Non-pigmented ciliary epithelial cell (primary cell): ENCODE measurements around the gene LILRA1.
"Not testable (repeated sequence)": the region's sequence is repeated elsewhere in the genome, so short reads cannot be mapped to it uniquely, and the experiment has no call there.

ENCODE experiments used
- DNase-seq: peaks from one replicate; pipeline ENCODE4 v3.0.0-alpha.2; 2010; ENCODE audit warnings: low read depth

The LILRA1 gene

DNA sequence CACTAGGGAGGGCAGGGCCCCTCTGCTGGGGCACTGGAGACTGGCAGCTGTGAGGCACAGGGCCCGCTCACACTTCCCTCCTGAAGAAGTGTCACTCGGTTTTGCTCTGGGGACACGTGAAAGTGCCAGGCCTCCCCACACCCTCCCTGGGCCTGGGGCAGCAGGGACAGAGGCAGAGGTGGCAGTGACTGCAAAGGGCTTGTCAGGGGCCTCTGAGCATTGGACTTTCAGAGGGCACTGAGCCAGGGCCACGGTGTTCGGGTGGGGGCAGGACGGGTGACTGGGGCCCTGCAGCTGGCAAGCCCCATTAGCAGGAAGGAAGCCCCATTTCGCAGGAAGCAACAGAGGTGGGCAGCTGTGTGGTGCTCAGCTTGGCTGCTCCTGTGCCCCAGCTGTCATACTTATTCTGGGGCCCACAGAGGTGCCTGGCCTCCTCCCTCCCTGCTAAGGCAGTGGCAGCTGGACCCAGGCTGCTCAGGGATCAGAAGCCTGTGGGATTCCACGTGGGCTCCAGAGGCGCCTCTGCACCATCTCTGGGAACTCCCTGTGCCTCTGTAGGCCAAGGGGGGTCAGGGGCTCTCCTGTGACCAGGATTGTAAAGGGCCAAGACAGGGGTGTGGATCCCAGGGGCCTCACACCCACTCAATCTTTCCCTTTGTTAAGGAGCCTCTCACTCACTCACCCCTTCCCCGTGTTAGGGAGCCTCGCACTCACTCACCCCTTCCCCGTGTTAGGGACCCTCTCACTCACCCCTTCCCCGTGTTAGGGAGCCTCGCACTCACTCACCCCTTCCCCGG is 31.7 kb downstream of the LILRA1 start:
- DNase-seq = not testable (repeated sequence)

DNA sequence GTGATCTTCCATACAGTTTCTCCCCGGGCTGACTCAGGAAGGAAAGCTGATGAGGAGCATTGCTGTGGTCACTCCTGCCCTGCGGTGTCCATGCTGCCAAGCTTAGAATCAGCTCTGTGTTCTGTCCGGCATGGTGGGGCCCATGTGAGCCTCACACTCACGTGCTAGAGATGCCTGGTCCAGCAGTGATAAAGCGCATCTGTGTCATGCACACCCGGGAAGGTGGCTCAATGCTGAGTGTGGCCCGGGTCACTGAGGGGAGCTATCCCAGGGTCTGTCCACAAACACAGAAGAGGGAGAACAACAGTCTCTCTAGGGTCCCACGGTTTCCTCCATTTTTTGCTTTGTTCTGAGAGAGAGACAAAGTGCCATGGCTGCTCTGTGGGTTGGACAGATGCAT is 33.3 kb downstream of the LILRA1 start:
- no peak for DNase-seq

DNA sequence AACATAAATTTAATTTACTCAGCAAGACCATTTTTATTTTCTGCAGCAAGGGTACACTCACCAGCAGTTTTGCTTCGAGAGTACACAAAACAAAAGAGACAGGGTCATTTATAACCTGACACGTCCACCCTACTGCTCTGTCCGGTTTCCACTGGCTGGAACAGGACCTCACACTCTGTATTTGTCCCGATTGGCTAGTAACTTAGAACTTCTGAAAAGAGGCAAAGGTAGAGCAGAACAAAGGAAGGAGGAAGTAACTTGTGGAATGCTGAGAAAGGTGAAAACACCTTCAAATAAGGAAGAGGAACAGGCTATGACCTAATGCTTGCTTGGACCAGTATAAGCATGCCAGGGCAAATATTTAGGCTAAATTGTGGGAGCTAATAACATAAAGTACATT is 34.5 kb downstream of the LILRA1 start:
- DNase-seq = not testable (repeated sequence)

DNA sequence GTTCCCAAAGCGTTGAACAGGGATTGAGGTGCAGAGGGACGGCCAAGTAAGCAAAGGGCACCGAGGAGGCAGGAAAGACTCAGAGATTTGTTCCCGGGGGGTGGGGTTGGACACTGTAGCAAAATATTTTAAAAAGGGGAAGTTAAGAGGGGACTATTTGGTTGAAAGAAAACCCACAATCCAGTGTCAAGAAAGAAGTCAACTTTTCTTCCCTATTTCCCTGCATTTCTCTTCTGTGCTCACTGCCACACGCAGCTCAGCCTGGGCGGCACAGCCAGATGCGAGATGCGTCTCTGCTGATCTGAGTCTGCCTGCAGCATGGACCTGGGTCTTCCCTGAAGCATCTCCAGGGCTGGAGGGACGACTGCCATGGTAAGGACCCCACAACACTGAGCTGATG is 36.8 kb downstream of the LILRA1 start, which contains the start of gene LILRB1:
Gene LILRB1, plus strand, starts transcription at position 223 of the 400 bp plus-strand sequence. CDS start 590 bp downstream, outside the sequence.
- DNase-seq = not testable (repeated sequence)

DNA sequence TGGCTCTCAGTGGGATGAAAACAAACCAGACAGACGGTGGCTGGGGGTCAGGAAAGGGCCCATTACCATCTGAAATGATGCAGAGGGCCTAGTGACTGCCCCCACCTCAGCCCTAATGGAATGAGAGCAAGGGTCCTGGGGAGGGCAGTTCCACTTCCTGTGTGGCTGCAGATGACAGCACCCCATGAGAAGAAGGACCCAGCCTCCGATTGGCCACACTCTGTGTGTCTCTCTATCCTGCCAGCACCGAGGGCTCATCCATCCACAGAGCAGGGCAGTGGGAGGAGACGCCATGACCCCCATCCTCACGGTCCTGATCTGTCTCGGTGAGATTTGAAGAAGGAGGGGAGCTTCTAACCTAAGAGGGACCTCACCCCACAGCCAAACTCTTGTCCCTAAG is 37.4 kb downstream of the LILRA1 start:
- DNase-seq = no peak

DNA sequence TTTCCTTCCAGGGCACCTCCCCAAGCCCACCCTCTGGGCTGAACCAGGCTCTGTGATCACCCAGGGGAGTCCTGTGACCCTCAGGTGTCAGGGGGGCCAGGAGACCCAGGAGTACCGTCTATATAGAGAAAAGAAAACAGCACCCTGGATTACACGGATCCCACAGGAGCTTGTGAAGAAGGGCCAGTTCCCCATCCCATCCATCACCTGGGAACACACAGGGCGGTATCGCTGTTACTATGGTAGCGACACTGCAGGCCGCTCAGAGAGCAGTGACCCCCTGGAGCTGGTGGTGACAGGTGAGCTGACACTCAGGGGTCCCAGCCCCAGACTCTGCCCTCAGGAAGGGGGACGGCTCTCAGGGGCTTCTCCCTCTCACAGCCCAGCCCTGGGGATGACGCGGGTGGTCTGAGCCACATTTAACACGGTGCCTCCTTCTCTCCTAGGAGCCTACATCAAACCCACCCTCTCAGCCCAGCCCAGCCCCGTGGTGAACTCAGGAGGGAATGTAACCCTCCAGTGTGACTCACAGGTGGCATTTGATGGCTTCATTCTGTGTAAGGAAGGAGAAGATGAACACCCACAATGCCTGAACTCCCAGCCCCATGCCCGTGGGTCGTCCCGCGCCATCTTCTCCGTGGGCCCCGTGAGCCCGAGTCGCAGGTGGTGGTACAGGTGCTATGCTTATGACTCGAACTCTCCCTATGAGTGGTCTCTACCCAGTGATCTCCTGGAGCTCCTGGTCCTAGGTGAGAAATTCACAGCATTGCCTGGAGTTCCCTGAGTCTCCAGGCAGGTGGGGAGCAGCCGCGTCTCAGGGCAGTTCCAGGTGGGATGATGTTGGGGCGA is 38.3 kb downstream of the LILRA1 start:
- not testable (repeated sequence) for DNase-seq

DNA sequence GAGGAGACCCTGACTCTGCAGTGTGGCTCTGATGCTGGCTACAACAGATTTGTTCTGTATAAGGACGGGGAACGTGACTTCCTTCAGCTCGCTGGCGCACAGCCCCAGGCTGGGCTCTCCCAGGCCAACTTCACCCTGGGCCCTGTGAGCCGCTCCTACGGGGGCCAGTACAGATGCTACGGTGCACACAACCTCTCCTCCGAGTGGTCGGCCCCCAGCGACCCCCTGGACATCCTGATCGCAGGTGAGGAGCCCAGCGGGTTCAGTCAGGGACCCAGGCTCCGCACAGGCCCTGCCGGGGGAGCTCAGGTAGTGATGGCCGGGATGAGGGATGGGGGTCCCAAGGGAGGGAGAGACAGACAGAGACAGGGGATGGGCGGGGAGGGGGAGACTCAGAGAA is 39.1 kb downstream of the LILRA1 start:
- DNase-seq = not testable (repeated sequence)

DNA sequence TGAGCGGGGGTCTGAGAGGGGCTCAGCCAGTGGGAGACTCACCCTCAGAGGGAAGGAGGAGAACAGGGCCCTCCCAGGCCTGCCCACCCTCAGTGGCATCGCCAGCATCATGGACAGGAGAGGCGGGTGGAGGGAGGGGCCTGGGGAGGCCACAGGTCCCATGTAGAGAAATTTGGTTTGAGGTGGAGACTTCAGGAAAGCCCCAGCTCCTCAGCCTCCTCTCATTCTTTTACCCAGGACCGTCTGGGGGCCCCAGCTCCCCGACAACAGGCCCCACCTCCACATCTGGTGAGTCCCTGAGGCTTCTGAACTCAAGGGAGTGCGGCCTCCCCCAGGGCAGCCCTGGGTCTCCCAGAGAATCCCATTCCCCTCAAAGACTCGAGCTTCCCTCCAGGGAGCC is 40.0 kb downstream of the LILRA1 start:
- DNase-seq = no peak

DNA sequence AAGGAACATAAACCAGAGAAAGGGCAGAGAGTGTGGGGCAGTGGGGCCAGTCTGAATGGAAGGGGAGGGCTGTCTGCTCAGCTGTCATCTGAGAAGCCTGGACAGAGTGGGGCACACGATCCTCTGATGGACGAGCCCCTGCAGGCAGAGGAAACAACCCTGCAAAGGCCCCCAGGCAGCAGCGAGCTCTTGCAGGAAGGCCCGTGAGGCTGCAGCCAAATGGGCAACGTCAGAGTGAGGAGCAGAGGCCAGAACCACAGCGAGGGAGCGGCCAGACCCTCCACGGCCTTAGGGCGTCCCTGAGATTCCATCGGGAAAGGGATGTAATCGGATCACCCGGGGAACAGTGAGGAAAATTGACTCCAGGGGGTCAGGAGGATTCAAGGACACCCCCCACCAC is 42.6 kb downstream of the LILRA1 start:
- not testable (repeated sequence) for DNase-seq

DNA sequence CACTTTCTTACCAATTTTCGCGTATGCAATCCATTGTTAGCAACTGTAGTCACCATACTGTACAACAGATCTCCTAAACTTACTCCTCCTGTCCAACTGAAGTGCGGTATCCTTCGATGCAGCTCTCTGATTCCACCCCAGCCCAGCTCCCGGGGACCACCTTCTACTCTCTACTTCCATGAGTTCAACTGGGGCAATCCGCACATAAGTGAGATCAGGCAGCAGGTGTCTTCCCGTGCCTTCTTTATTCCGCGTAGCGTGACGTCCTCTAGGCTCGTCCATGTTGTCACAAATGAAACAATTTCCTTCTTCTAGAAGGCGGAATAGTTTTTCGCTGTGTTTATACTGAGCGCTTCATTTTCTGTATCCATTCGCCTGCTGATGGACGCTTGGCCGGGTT is 45.3 kb downstream of the LILRA1 start:
- DNase-seq = no peak

DNA sequence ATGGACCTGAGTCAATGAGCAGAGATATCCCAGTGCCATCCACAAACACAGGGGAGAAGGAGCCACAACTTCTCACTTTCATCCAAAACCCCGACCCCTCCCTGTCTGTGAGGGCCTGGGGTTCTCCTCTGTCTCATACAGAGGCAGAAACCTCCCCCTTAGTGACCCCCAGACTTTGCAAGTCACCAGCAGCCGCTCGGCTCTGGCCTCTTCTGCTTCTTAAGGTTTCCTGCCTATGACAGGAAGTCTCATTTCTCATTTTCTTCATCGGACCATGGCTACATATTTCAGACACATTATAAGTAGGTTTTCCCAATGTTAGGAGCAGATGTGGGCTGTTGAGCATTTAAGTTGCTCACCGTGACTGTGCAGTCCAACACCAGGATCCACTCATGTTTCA is 49.5 kb downstream of the LILRA1 start:
- not testable (repeated sequence) for DNase-seq

DNA sequence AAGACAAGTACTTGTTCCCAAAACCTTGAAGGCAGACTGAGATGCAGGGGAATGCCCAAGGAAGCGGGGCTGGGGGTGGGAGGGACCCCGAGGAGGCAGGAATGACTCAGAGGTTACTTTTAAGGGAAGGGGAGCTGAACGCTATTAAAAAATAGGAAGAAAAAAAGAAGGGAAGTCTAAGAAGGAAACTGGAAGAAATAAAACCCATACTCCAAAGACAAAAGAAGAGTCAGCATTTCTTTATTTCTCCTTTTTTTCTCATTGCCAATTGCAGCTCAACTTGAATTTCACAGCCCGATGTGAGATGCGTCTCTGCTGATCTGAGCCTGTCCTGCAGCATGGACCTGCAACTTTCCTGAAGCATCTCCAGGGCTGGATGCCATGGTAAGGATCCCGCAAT is 50.2 kb downstream of the LILRA1 start:
- DNase-seq = not testable (repeated sequence)

DNA sequence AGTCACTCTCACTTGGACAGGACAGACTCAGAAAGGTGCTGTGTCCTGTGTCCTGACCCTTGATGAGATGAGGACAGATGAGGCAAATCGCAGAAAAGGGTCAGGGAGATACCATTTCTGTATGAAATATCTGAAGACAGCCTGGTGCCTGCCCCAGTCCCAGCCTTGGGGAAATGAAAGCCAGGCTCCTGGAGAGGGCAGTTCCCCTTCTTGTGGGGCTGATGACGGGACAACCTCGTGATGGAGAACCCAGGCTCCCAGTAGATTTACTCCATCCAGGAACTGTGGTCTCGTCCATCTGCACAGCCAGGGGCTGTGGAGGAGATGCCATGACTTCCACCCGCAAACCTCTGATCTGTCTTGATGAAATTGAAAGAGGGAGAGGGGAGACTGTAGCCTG is 50.6 kb downstream of the LILRA1 start:
- no peak for DNase-seq

DNA sequence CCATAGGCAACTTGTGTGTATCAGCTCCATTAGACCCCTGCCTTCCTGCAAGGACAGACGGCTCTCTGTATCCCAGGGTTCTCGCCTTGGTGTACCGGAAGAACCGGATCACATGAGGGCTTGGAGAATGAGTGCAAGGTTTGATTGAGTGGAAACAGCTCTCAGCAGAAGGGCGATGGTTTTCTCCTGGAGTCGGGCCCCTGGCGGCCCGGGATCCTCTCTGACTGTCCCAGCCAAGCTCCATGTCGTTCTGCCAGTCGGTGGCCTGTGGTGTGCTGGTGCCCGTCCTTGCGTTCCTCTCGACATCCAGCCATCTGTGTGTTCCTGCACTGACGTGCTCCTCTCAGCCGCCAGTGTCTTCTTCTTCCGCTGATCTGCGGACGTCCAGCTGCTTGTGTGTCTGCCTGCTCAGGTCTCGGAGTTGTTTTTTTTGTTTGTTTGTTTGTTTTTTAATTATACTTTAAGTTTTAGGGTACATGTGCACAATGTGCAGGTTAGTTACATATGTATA is 53.0 kb downstream of the LILRA1 start:
- DNase-seq = no peak

DNA sequence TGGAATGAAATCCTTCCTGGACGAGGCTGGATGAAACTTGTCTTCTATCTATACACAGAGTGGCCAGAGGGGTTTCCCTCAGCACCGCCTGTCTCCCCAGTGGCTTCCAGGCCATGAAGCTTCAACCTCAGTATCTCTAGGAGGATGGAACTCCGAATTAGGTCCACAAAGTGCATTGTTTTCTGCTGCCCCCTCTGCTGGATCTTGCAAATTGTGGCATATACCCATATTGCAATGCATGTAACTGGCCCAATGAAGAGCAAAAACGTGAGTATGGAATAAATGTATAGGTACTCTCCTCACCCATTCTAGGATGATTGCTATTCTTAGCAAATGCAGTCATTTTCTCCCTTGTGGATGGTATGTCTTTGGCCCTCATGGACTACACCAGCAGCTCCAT is 54.7 kb downstream of the LILRA1 start:
- DNase-seq = no peak

DNA sequence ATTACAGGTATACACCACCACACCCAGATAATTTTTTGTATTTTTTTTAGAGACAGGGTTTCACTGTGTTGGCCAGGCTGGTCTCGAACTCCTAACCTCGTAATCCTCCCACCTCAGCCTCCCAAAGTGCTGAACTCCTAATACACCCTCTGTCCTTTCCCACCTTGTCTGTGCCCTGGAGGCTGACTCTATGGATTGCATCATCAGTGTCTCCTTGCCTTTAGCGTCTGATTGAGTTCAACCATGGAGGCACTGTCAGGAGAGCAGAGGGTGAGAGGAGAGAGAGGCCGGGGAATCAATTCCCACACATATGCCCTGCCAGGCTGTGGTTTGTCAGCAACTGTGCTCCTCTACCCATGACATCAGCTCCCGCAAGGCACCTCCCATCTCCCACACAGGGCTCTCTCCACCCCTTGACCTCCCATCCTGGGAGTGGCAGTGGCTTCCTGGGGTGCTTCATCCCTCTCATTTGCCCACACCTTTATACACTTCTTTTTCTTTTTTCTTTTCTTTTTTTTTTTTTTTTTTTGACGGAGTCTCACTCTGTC is 56.8 kb downstream of the LILRA1 start:
- DNase-seq = no peak
